Neural progenitor cell (in vitro differentiated cells): ENCODE data around the gene SGCD. TPM values are rescaled to one million over a fixed set of nuclear protein-coding genes. Genes with fewer than 3 reads are reported as not detected.

Experiments
- DNase-seq: peaks from one replicate; pipeline ENCODE4 v3.0.0-alpha.2; 2016; ENCODE audit warnings: low spot score
- H2AFZ ChIP-seq: fragments of 200-600 bp; sonication (generic); replicated peaks from 2 replicates; pipeline ENCODE4 v1.6.1; 2016; ENCODE audit warnings: antibody characterized with exemption
- H3F3A ChIP-seq: fragments of 200-600 bp; sonication (generic); 2 replicates; pipeline ENCODE4 v1.6.1; 2016; ENCODE audit warnings: antibody characterized with exemption, low read depth
- H3K27ac ChIP-seq: fragments of 200-600 bp; sonication (generic); 2 replicates; pipeline ENCODE4 v1.5.1; 2016; ENCODE audit warnings: mild to moderate bottlenecking
- H3K27me3 ChIP-seq: fragments of 200-600 bp; sonication (generic); 2 replicates; pipeline ENCODE4 v1.6.1; 2016; ENCODE audit warnings: mild to moderate bottlenecking, moderate library complexity
- H3K36me3 ChIP-seq: fragments of 200-600 bp; sonication (generic); 2 replicates; pipeline ENCODE4 v1.5.1; 2016
- H3K4me1 ChIP-seq: fragments of 200-600 bp; sonication (generic); 2 replicates; pipeline ENCODE4 v1.6.1; 2016; ENCODE audit warnings: mixed run types
- H3K4me2 ChIP-seq: fragments of 200-600 bp; sonication (generic); 2 replicates; pipeline ENCODE4 v1.6.1; 2016
- H3K4me3 ChIP-seq: fragments of 200-600 bp; sonication (generic); 2 replicates; pipeline ENCODE4 v1.5.1; 2016
- H3K79me2 ChIP-seq: fragments of 200-600 bp; sonication (generic); 2 replicates; pipeline ENCODE4 v1.6.1; 2016; ENCODE audit warnings: low read depth
- H3K9ac ChIP-seq: fragments of 200-600 bp; sonication (generic); 2 replicates; pipeline ENCODE4 v1.6.1; 2016
- H3K9me3 ChIP-seq: fragments of 200-600 bp; sonication (generic); 2 replicates; pipeline ENCODE4 v1.5.1; 2016; ENCODE audit warnings: low read depth
- H4K20me1 ChIP-seq: fragments of 200-600 bp; sonication (generic); 2 replicates; pipeline ENCODE4 v1.6.1; 2016; ENCODE audit warnings: low read depth
- H3K27ac Mint-ChIP-seq: 3 replicates; pipeline ENCODE4 v1.8.0; 2021; ENCODE audit warnings: mixed read lengths
- H3K27me3 Mint-ChIP-seq: 2 replicates; pipeline ENCODE4 v1.8.0; 2022; ENCODE audit warnings: low read depth, mild to moderate bottlenecking, inconsistent platforms, moderate library complexity, mixed read lengths; ENCODE audit not compliant: insufficient read depth
- H3K36me3 Mint-ChIP-seq: 3 replicates; pipeline ENCODE4 v1.8.0; 2021; ENCODE audit warnings: mixed read lengths
- H3K4me1 Mint-ChIP-seq: 3 replicates; pipeline ENCODE4 v1.8.0; 2021; ENCODE audit warnings: mixed read lengths
- H3K4me3 Mint-ChIP-seq: 3 replicates; pipeline ENCODE4 v1.8.0; 2021; ENCODE audit warnings: mild to moderate bottlenecking, moderate library complexity, mixed read lengths
- H3K9me3 Mint-ChIP-seq: 3 replicates; pipeline ENCODE4 v1.8.0; 2020; ENCODE audit warnings: mixed read lengths
- CTCF ChIP-seq: fragments of 200-600 bp; sonication (generic); IDR thresholded peaks from 2 replicates; pipeline ENCODE4 v1.5.1; 2017; ENCODE audit warnings: antibody characterized with exemption, mild to moderate bottlenecking
- EZH2 ChIP-seq: fragments of 200-600 bp; sonication (generic); IDR thresholded peaks from 2 replicates; pipeline ENCODE4 v1.6.1; 2017; ENCODE audit warnings: antibody characterized with exemption, mild to moderate bottlenecking, moderate library complexity
- EZH2phosphoT487 ChIP-seq: fragments of 200-600 bp; sonication (generic); IDR thresholded peaks from 2 replicates; pipeline ENCODE4 v1.6.1; 2017; ENCODE audit warnings: antibody characterized with exemption
- total RNA-seq: library from RNA; depleted of rRNA; stranded (reverse); fragments of >200 nt; gene quantifications from 2 replicates; pipeline ENCODE4 v1.2.3, GENCODE V29; 2015; ENCODE audit warnings: low replicate concordance

The SGCD gene
- total RNA-seq, 1 donor from 2014 or later: not detected

- Mint-ChIP-seq H3K9me3 (peaks cover 2% of the 10 kb centered on the region), H3K27me3 (peaks cover 2% of the 10 kb centered on the region), H3K27ac (peak overlapping the region; percentile 86), H3K4me3 (peak overlapping the region; percentile 24), H3K4me1 (peaks cover 55% of the 10 kb centered on the region), H3K36me3 (no peaks in the 10 kb centered on the region)
- Histone ChIP-seq H3K4me1 (peaks cover 11% of the 10 kb centered on the region), H3F3A (no peaks in the 10 kb centered on the region), H3K4me3 (no peak overlapping the region), H4K20me1 (no peaks in the 10 kb centered on the region), H3K27me3 (no peaks in the 10 kb centered on the region), H3K4me2 (no peak overlapping the region), H3K36me3 (no peaks in the 10 kb centered on the region), H3K27ac (no peak overlapping the region), H3K9me3 (no peaks in the 10 kb centered on the region), H3K79me2 (no peaks in the 10 kb centered on the region), H2AFZ (peak overlapping the region; percentile 44), H3K9ac (no peak overlapping the region)
- TF ChIP-seq EZH2phosphoT487: no peak
- no peak for TF ChIP-seq CTCF
- TF ChIP-seq EZH2: no peak
- DNase-seq: no peak
Measured at GRCh38 chr5:156327296-156327695, 332 bp downstream of the SGCD start.

- H3K27me3 Mint-ChIP-seq: no peaks in the 10 kb centered on the region
- H3K36me3 Mint-ChIP-seq: no peaks in the 10 kb centered on the region
- H3K27ac ChIP-seq: no peak overlapping the region
- H3K4me2 ChIP-seq: no peak overlapping the region
- no peak overlapping the region for H3K4me3 ChIP-seq
- H3K9ac ChIP-seq: no peak overlapping the region
- H3F3A ChIP-seq: no peaks in the 10 kb centered on the region
- H3K4me1 Mint-ChIP-seq: peaks cover 60% of the 10 kb centered on the region
- peaks cover 2% of the 10 kb centered on the region for H3K9me3 Mint-ChIP-seq
- H3K79me2 ChIP-seq: no peaks in the 10 kb centered on the region
- no peak overlapping the region for H3K27ac Mint-ChIP-seq
- TF ChIP-seq EZH2 (no peak), EZH2phosphoT487 (no peak)
- no peak overlapping the region for H3K4me3 Mint-ChIP-seq
- peaks cover 11% of the 10 kb centered on the region for H3K4me1 ChIP-seq
- no peak for DNase-seq
- H3K27me3 ChIP-seq: no peaks in the 10 kb centered on the region
- H3K36me3 ChIP-seq: no peaks in the 10 kb centered on the region
- H4K20me1 ChIP-seq: no peaks in the 10 kb centered on the region
- H2AFZ ChIP-seq: no peak overlapping the region
- H3K9me3 ChIP-seq: no peaks in the 10 kb centered on the region
Measured at GRCh38 chr5:156328161-156328560, 1.2 kb downstream of the SGCD start.

GRCh38 chr5:156328766-156329165 is 1.8 kb downstream of the SGCD start:
- Histone ChIP-seq H3K9ac (no peak overlapping the region), H3K9me3 (no peaks in the 10 kb centered on the region), H3K27me3 (no peaks in the 10 kb centered on the region), H3K4me3 (no peak overlapping the region), H3K36me3 (no peaks in the 10 kb centered on the region), H3K27ac (no peak overlapping the region), H3K4me1 (peaks cover 11% of the 10 kb centered on the region), H3F3A (no peaks in the 10 kb centered on the region), H3K4me2 (no peak overlapping the region), H2AFZ (no peak overlapping the region), H3K79me2 (no peaks in the 10 kb centered on the region), H4K20me1 (no peaks in the 10 kb centered on the region)
- no peak for DNase-seq
- H3K36me3 Mint-ChIP-seq: no peaks in the 10 kb centered on the region
- H3K27ac Mint-ChIP-seq: no peak overlapping the region
- H3K9me3 Mint-ChIP-seq: peaks cover 2% of the 10 kb centered on the region
- TF ChIP-seq EZH2 (no peak), CTCF (no peak), EZH2phosphoT487 (no peak)
- no peak overlapping the region for H3K4me3 Mint-ChIP-seq
- no peaks in the 10 kb centered on the region for H3K27me3 Mint-ChIP-seq
- H3K4me1 Mint-ChIP-seq: peaks cover 60% of the 10 kb centered on the region

- Histone ChIP-seq H3K9ac (no peak overlapping the region), H3K4me2 (no peak overlapping the region), H2AFZ (no peak overlapping the region), H3K9me3 (no peaks in the 10 kb centered on the region), H3F3A (no peaks in the 10 kb centered on the region), H4K20me1 (no peaks in the 10 kb centered on the region), H3K4me3 (no peak overlapping the region), H3K79me2 (no peaks in the 10 kb centered on the region), H3K4me1 (peaks cover 11% of the 10 kb centered on the region), H3K36me3 (no peaks in the 10 kb centered on the region), H3K27me3 (no peaks in the 10 kb centered on the region), H3K27ac (no peak overlapping the region)
- H3K27ac Mint-ChIP-seq: no peak overlapping the region
- no peak for TF ChIP-seq EZH2phosphoT487
- H3K9me3 Mint-ChIP-seq: peaks cover 2% of the 10 kb centered on the region
- H3K27me3 Mint-ChIP-seq: no peaks in the 10 kb centered on the region
- H3K4me1 Mint-ChIP-seq: peaks cover 60% of the 10 kb centered on the region
- DNase-seq: no peak
- no peaks in the 10 kb centered on the region for H3K36me3 Mint-ChIP-seq
- no peak overlapping the region for H3K4me3 Mint-ChIP-seq
Measured at GRCh38 chr5:156329171-156329611, 2.2 kb downstream of the SGCD start.
